K562 (cell line): ENCODE measurements around the gene PIN1. TPM values are rescaled to one million over a fixed set of nuclear protein-coding genes. Genes with fewer than 3 reads are reported as not detected.

Source experiments
- ARNT ChIP-seq, 2 experiments: fragments of 450-650 bp; IDR thresholded peaks; 2 replicates each; pipeline ENCODE4 v1.6.1; 2016; ENCODE audit warnings: mild to moderate bottlenecking in 1 of 2
- BMI1 ChIP-seq: fragments of 150-350 bp; IDR thresholded peaks from 2 replicates; pipeline ENCODE4 v1.6.1; 2014; ENCODE audit warnings: low read length
- CCNT2 ChIP-seq: IDR thresholded peaks from 2 replicates; pipeline ENCODE4 v1.6.1; 2011; ENCODE audit warnings: borderline replicate concordance, low read depth, mild to moderate bottlenecking, moderate library complexity, mixed read lengths, low read length; ENCODE audit not compliant: insufficient read length; ENCODE audit errors: extremely low read depth
- CEBPG ChIP-seq, 3 experiments: fragments of 200-800 bp in 1 of 3; sonication (Bioruptor generic) in 1 of 3; sonication (generic) in 1 of 3; formaldehyde crosslinking in 1 of 3; IDR thresholded peaks in 2 of 3; conservative IDR thresholded peaks in 1 of 3; 2 replicates each; pipeline versions ENCODE4 v1.6.1 to v1.8.0; 2016 to 2022; ENCODE audit warnings: missing compliant biosample characterization in 2 of 3, missing genetic modification characterization in 2 of 3, mild to moderate bottlenecking in 1 of 3, missing genetic modification reagents in 1 of 3
- CREM ChIP-seq: IDR thresholded peaks from 2 replicates; pipeline ENCODE4 v1.6.1; 2014; ENCODE audit warnings: antibody characterized with exemption, low read depth
- ELF4 ChIP-seq: fragments of 450-650 bp; formaldehyde crosslinking; IDR thresholded peaks from 2 replicates; pipeline ENCODE4 v1.4.0; 2022; ENCODE audit warnings: missing genetic modification characterization
- EWSR1 ChIP-seq: fragments of 450-650 bp; IDR thresholded peaks from 2 replicates; pipeline ENCODE4 v1.6.1; 2018; ENCODE audit warnings: borderline replicate concordance, mild to moderate bottlenecking, low read depth, moderate library complexity; ENCODE audit not compliant: partially characterized antibody
- FOS ChIP-seq: IDR thresholded peaks from 3 replicates; pipeline ENCODE4 v1.6.1; 2011; ENCODE audit not compliant: insufficient read length; ENCODE audit errors: extremely low read depth
- HOXB6 ChIP-seq: fragments of 250-450 bp; sonication (Bioruptor Pico); IDR thresholded peaks from 2 replicates; pipeline ENCODE4 v1.5.1; 2022; ENCODE audit warnings: mild to moderate bottlenecking, borderline replicate concordance
- KLF1 ChIP-seq: fragments of 450-650 bp; IDR thresholded peaks from 2 replicates; pipeline ENCODE4 v1.6.1; 2016; ENCODE audit warnings: missing genetic modification characterization, missing compliant biosample characterization
- L3MBTL2 ChIP-seq: fragments of 450-650 bp; IDR thresholded peaks from 2 replicates; pipeline ENCODE4 v1.6.1; 2016; ENCODE audit warnings: mild to moderate bottlenecking, moderate library complexity
- LCOR ChIP-seq: sonication (generic); formaldehyde crosslinking; IDR thresholded peaks from 2 replicates; pipeline ENCODE4 v1.8.0; 2022; ENCODE audit warnings: mild to moderate bottlenecking, missing genetic modification reagents
- MAX ChIP-seq: sonication (generic); formaldehyde crosslinking; IDR thresholded peaks from 2 replicates; pipeline ENCODE4 v1.9.0; 2022; ENCODE audit warnings: mild to moderate bottlenecking, missing genetic modification reagents
- POLR2AphosphoS5 ChIP-seq: IDR thresholded peaks from 2 replicates; pipeline ENCODE4 v1.6.1; 2011; ENCODE audit warnings: mild to moderate bottlenecking, low read depth, low read length, moderate library complexity; ENCODE audit not compliant: control insufficient read depth, insufficient read depth
- POLR2G ChIP-seq: fragments of 200-400 bp; formaldehyde crosslinking; IDR thresholded peaks from 2 replicates; pipeline ENCODE4 v1.6.1; 2017; ENCODE audit warnings: low read depth, mild to moderate bottlenecking, antibody characterized with exemption, low read length, moderate library complexity
- RBM22 ChIP-seq: fragments of 200-400 bp; formaldehyde crosslinking; IDR thresholded peaks from 2 replicates; pipeline ENCODE4 v1.6.1; 2018; ENCODE audit warnings: low read length, low read depth; ENCODE audit not compliant: poor library complexity, severe bottlenecking
- RFX1 ChIP-seq: fragments of 450-650 bp; IDR thresholded peaks from 2 replicates; pipeline ENCODE4 v1.6.1; 2016; ENCODE audit warnings: mild to moderate bottlenecking, moderate library complexity
- RREB1 ChIP-seq: fragments of 250-450 bp; sonication (Bioruptor Pico); IDR thresholded peaks from 2 replicates; pipeline ENCODE4 v1.4.0; 2020
- ZBTB12 ChIP-seq: fragments of 250-450 bp; sonication (Bioruptor Pico); IDR thresholded peaks from 2 replicates; pipeline ENCODE4 v1.4.0; 2020
- ZEB2 ChIP-seq: fragments of 450-650 bp; IDR thresholded peaks from 2 replicates; pipeline ENCODE4 v1.6.1; 2016
- ZNF354B ChIP-seq: fragments of 250-450 bp; sonication (Bioruptor Pico); IDR thresholded peaks from 2 replicates; pipeline ENCODE4 v1.4.0; 2020
- ZNF408 ChIP-seq: fragments of 250-450 bp; sonication (Bioruptor Pico); IDR thresholded peaks from 2 replicates; pipeline ENCODE4 v1.4.0; 2020; ENCODE audit warnings: low read depth, mild to moderate bottlenecking, moderate library complexity
- polyA plus RNA-seq, 8 experiments: library from polyadenylated mRNA; depleted of rRNA in 4 of 8; stranded (reverse) in 5 of 8; unstranded in 3 of 8; fragments of >200 nt; fragmentation: Nextera tagmentation in 2 of 8; fragmentation: Illumina TruSeq in 1 of 8; extraction: Ambion mirVana in 2 of 8; extraction: Trizol in 1 of 8; gene quantifications; 2 replicates each; pipeline versions ENCODE4 v1.2.1 to v1.2.3, GENCODE V29; 2011 to 2014; ENCODE audit warnings: inconsistent platforms in 1 of 8, missing spikeins in 1 of 8
- total RNA-seq, 7 experiments: library from RNA; depleted of rRNA in 6 of 7; stranded (reverse); fragments of >200 nt in 6 of 7; fragmentation: Illumina TruSeq in 2 of 7; extraction: Trizol in 2 of 7; gene quantifications; 2 replicates each; pipeline versions ENCODE4 v1.2.1 to v1.2.3, GENCODE V29; 2011 to 2021; ENCODE audit warnings: low replicate concordance in 1 of 7

PIN1 gene
- total and polyA plus RNA-seq, 9 of the 15 experiments (the other 6 are each of a cell fraction or from before 2014, with no cell fraction given), result 1.6 to 178 (median 42.5) TPM

GRCh38 chr19:9834726-9835506, at the start of gene PIN1 (continued):
- TF ChIP-seq ZNF408 (no peak), ZBTB12 (peak; percentile 56; the same call in 1 of the 2 replicates), LCOR (peak; percentile 94), BMI1 (peak; percentile 99), CREM (peak; percentile 89), POLR2AphosphoS5 (peak; percentile 55; the same call in 1 of the 2 replicates), ZEB2 (peak; percentile 92), CEBPG (CRISPR knock-in tag; IDR thresholded peaks at IDR 0.05) (no peak; the same call in 1 of the 2 replicates), CEBPG (tag; conservative IDR thresholded peaks at IDR 0.05 in 1 of 2, IDR thresholded peaks at IDR 0.05 in 1 of 2) (no peak), POLR2G (peak; percentile 94), ELF4 (0 out of 2 replicates have a peak, but pooled peaks have one; percentile 51), ZNF354B (CRISPR knock-in tag) (no peak), FOS (peak; percentile 95), CCNT2 (peak; percentile 67), RBM22 (peak; percentile 100), KLF1 (tag) (peak; percentile 91), RFX1 (peak; percentile 100), EWSR1 (no peak), ARNT (IDR thresholded peaks at IDR 0.05) (no peak), L3MBTL2 (peak; percentile 65), HOXB6 (CRISPR knock-in tag) (no peak), MAX (peak; percentile 74), RREB1 (peak; percentile 100)
